Gastrocnemius medialis (tissue), 4 donors: ENCODE results near the gene AGPAT3.

ENCODE experiments used
- CTCF ChIP-seq, 5 experiments: fragments of 450-650 bp in 3 of 5; fragments of 200-600 bp in 2 of 5; sonication (generic) in 2 of 5; IDR thresholded peaks in 4 of 5; conservative IDR thresholded peaks in 1 of 5; 1 replicate in 4 of 5; 2 replicates in 1 of 5; pipeline ENCODE4 v1.5.1; 2016 to 2019; ENCODE audit warnings: antibody characterized with exemption in 5 of 5, mild to moderate bottlenecking in 3 of 5, moderate library complexity in 3 of 5
- POLR2A ChIP-seq, 2 donors: fragments of 450-650 bp; IDR thresholded peaks; one replicate each; pipeline ENCODE4 v1.6.1; 2017; ENCODE audit warnings: antibody characterized with exemption in 2 of 2, mild to moderate bottlenecking in 2 of 2, moderate library complexity in 2 of 2

GRCh38 chr21:43938751-43939442 is 73.9 kb downstream of the AGPAT3 start:
- TF ChIP-seq POLR2A (IDR thresholded peaks at IDR 0.05) (peak in 1 of 2 donors; percentile 33), CTCF (IDR thresholded peaks at IDR 0.05 in 4 of 5, conservative IDR thresholded peaks at IDR 0.05 in 1 of 5) (peak; percentile 91 to 97 (median 94))
